ELR (cell line): ENCODE measurements around the gene CORT.
"Not testable (repeated sequence)": the region's sequence is repeated elsewhere in the genome, so short reads cannot be mapped to it uniquely, and the experiment has no call there.

Source experiments
- DNase-seq: peaks from one replicate; pipeline ENCODE4 v3.0.0-alpha.2; 2015; ENCODE audit warnings: low read depth

The CORT gene, protein sequence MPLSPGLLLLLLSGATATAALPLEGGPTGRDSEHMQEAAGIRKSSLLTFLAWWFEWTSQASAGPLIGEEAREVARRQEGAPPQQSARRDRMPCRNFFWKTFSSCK

DNA sequence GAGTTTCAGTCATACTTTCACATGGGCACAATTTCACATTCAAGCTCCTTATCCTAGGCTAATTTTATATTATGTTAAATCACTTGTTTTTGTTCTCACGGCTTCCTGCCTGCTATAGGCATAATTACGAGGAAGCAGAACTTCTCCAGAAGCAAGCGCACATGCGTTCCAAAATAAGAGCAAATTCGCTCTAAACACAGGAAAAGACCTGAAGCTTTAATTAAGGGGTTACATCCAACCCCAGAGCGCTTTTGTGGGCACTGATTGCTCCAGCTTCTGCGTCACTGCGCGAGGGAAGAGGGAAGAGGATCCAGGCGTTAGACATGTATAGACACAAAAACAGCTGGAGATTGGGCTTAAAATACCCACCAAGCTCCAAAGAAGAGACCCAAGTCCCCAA is at the start of gene CORT:
CORT (plus strand) TSS at position 281 of the 400 bp plus-strand sequence. CDS start 193 bp downstream, outside the sequence.
- DNase-seq, result no peak

DNA sequence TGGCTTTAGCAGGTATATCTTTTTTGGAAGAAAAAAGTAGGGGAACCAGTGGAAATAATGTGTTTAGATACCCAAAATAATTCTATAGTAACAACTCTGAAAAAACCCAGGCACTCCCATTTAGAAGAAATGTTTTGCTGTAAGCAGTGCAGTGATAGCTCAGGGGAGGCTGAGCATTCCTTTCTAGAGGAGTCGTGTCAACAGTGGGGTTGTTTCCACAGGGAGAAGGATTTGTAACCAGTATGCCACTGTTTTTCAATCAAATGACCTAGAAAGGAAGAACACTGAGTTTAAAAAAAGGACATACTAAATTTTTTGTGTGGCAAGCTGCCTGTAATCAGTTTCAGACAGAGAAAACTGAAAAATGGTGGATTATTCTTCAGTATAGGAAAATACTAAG is 48.5 kb upstream of the CORT start:
- peak; percentile 32 for DNase-seq

DNA sequence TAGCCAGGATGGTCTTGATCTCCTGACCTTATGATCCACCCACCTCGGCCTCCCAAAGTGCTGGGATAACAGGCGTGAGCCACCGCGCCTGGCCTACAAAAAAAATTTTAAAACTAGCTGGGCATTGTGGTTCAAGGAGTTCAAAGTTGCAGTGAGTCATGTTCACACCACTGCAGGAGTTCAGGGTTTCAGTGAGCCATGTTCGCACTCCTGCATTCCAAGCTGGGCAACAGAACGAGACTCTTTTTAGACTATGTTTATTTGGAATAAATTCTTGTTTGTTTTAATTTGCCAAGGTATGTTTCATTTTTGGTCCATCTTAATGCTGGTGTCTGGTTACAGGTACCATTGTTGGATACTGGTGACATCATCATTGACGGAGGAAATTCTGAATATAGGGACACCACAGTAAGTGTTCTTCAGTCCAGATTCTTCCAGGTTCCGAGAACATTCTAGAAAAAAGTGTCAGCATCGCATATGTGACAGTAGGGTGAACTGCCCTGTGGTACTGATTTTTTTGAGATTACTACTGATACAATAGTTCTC is 47.0 kb upstream of the CORT start:
- DNase-seq, result peak; percentile 75

DNA sequence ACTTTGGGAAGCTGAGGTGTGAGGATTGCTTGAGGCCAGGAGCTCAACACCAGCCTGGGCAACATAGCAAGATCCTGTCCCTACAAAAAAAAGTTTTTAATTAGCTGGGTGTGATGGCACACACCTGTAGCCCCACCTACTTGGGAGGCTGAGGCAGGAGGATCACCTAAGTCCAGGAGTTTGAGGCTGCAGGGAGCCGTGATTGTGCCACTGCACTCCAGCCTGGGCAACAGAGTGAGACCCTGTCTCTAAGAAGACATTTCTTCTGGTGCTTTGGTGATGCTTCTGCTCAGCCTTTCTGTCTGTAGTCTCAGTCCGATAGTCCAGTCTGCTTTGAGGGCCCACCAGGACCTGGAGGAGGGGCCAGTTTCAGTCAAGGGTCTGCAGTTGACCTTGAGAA is 42.6 kb upstream of the CORT start:
- DNase-seq, result no peak

DNA sequence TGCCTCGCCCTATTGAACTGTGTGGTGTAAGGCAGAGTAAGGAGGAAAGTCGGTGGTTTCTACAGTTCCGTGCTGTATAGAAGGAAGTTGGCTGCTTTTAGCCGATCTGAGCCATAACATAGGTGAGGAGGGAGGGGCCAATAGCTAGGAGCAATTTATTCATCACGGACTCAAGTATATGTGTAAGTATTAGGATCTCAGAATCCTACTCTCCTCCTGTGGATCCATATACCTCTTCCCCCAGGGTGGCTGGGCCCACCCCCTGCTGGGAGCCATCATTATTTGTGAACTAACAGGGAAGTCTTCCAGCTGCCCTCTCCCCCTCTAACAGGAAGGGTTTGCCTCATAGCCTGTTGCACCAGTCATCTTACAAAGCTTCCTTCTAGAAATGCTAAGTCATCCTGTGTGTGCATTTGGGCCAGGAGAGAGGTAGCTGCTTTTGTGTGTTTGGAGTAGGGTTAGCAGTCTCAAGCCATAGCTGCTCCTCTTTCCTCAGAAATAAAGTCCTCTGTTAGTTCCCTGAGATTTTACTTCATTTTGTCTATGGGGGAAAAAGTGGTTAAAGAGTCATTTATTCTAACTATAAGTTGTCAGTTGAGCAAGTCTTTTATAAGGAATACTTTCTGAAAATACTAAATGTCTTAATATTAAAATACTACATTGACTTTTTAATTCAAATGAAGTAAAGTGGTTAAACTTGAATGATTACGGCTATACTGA is 34.5 kb upstream of the CORT start:
- DNase-seq, result peak; percentile 66

DNA sequence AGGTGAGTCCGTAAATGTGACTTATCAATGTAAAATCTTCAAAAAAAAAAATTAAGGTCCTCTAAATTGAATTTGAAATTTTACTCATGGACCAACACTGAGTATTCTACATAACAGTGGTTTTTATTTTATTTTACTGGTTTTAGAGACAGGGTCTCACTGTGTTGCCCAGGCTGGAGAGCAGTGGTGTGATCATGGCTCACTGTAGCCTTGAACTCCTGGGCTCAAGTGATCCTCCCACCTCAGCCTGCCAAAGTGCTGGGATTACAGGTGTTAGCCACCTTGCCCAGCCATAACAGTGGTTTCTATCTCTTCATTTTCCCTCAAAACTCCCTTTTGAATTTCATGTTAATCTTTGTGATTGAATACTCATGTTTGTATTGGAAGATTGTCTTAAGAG is 33.9 kb upstream of the CORT start:
- DNase-seq, result not testable (repeated sequence)

DNA sequence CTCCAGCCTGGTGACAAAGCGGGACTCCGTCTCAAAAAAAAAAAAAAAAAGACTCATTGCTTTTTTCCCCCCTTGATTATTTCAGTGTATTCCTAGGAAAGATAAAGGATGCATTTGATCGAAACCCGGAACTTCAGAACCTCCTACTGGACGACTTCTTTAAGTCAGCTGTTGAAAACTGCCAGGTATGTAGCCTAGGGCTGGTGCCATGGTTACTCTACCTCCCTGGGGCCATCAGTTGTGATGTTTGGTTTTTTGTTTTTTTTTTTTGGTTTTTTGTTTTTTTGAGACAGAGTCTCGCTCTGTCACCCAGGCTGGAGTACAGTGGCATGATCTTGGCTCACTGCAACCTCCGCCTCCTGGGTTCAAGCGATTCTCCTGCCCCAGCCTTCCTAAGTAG is 31.1 kb upstream of the CORT start:
- DNase-seq, result not testable (repeated sequence)

DNA sequence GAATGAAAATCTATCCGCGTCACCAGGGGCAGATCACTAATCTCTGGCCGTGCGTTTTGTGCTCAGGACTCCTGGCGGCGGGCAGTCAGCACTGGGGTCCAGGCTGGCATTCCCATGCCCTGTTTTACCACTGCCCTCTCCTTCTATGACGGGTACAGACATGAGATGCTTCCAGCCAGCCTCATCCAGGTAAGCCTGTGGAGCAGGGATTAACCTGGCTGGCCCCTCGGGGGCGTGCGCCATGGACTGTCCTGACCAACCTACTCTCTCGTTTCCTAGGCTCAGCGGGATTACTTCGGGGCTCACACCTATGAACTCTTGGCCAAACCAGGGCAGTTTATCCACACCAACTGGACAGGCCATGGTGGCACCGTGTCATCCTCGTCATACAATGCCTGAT is 30.5 kb upstream of the CORT start:
- DNase-seq, result no peak

DNA sequence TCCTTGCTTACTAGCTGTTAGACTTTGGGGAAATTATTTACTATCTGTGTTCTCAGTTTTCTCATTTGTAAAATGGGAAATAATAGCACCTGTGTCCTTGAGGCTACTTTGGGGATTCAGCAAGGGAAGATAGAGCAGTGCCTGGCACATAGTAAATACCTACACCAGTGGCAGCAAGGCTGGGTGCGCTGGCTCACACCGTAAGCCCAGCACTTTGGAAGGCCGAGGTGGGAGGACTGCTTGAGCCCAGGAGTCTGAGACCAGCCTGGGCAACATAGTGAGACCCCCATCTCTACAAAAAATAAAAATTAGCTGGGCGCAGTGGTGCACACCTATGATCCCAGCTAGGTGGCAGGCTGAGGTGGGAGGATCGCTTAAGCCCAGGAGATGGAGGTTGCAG is 28.2 kb upstream of the CORT start:
- DNase-seq, result no peak

DNA sequence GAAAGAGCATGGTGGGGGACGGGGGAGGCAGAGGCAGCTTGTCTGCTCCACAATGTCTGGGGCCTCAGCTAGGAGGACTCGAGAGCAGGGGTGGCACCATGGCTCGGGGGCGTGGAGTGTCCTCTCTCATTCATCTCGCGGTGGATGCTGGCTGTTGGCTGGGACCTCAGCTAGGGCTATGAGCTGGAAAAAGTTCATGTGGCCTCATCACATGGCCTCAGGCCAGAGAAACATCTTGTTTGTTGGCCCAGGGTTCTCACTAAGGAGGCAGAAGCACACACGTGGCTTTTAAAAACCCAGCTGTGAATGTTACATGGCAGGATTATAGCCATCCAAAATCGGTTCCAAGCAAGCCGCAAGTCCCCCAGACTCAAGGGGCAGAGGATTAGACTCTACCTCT is 25.8 kb upstream of the CORT start:
- peak; percentile 36 for DNase-seq

DNA sequence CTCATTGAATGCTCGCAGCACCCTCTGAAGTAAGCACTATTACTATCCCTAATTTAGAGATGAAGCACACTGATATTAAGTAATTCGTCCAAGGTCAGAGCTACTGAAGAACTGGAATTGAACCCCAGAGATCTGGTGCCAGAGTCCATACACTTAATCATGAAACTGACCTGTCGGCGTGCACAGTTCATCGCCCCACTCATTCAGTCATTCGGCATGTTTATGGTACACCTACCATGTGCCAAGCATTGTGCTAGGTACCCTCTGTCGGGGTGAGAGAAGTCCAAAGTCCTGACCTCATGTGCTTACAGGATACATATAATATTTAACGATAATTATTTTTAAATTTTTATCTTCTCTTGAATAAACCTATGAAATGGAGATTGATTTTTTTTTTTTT is 25.2 kb upstream of the CORT start:
- no peak for DNase-seq

DNA sequence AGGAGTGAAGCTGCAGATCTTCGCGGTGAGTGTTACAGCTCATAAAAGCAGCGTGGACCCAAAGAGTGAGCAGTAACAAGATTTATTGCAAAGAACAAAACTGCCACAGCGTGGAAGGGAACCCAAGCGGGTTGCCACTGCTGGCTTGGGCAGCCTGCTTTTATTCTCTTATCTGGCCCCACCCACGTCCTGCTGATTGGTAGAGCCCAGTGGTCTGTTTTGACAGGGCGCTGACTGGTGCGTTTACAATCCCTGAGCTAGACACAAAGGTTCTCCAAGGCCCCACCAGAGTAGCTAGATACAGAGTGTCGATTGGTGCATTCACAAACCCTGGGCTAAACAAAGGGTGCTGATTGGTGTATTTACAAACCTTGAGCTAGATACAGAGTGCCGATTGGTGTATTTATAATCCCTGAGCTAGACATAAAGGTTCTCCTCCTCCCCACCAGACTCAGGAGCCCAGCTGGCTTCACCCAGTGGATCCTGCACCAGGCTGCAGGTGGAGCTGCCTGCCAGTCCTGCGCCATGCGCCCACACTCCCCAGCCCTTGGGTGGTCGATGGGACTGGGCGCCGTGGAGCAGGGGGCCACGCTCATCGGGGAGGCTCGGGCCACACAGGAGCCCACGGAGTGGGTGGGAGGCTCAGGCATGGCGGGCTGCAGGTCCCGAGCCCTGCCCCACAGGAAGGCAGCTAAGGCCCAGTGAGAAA is 23.9 kb upstream of the CORT start:
- DNase-seq, result not testable (repeated sequence)

DNA sequence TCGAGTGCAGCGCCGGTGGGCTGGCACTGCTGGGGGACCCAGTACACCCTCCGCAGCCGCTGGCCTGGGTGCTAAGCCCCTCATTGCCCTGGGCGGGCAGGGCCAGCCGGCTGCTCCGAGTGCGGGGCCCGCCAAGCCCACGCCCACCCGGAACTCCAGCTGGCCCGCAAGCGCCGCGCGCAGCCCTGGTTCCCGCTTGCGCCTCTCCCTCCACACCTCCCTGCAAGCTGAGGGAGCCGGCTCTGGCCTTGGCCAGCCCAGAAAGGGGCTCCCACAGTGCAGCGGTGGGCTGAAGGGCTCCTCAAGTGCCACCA is 23.3 kb upstream of the CORT start:
- not testable (repeated sequence) for DNase-seq

DNA sequence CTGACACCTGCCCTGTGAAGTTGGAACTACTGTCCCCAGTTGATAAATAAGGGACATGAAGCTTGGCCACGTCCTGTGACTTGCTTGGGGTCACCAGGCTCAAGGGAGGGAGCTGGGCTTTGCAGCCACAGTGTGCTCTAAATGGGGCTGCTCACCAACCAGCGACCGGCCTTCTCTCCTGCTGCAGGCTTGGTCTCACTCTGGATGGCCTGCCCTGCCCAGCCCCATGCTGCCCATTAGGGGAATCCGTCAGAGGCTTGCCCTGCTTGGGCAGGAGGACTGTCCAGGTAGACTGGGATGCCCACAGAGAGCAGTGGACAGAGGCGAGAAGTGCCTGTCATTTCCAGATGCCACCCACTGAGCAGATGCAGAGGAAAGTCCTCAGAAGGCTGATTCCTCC is 20.8 kb upstream of the CORT start:
- DNase-seq, result no peak

DNA sequence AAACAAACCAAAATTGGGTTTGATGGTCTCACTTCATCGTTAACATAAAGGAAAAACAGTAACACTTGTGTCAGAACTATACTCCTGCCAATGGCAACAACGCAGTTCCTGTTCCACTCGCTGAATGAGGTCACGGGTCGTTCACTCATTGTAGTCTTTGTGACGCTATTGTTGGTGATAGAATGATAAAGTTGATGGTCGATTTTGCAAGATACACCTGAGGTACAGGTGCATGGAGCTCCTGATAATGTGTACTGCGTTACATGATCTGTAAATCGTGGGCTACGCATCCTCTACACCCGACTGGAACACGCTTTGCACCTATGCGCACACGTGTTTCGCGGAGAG is 20.0 kb upstream of the CORT start:
- DNase-seq, result peak; percentile 20

DNA sequence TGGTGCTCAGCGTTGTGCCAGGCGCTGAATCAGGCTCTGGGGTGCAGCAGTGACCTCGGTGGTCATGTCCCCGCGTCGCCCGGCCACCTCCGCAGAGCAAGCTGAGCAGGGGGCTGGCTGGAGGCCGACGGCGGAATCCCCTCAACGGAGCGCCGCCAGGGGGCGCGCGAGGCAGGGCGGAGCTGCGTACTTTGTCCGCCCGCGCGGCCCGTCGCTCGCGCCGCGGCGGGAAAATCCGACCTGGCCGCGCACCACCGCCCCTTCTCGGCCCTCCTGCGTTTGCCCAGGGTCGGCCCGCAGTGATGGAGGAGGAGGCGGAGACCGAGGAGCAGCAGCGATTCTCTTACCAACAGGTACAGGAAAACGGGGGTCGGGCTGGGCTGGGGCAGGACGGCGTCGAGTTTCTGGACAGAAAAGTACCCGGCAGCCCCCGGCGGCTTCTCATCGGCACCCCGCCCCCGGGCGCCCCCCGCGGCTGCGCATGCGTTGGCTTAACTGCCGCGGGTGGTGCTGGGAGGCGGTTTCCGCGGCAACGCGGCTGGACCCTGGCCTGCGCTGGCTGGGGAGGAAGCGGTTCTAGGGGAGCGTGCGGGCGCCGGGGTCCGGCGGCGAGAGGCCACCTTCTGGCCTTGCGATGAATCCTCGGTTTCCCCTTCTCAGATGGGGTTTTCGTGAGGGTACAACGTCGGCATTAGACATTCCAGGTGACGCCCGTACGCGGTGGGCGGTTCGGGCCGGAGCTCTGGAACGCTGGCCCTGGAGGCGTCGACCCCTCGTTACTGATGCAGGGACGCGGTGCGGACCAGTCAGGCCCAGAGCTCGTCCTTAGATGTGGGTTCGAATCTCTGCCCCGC is 19.4 kb upstream of the CORT start, which contains the start of gene CENPS:
CENPS (plus strand) TSS at position 218 of the 854 bp plus-strand sequence; CDS start at position 303, 85 bp downstream.
- peak; percentile 89 for DNase-seq

DNA sequence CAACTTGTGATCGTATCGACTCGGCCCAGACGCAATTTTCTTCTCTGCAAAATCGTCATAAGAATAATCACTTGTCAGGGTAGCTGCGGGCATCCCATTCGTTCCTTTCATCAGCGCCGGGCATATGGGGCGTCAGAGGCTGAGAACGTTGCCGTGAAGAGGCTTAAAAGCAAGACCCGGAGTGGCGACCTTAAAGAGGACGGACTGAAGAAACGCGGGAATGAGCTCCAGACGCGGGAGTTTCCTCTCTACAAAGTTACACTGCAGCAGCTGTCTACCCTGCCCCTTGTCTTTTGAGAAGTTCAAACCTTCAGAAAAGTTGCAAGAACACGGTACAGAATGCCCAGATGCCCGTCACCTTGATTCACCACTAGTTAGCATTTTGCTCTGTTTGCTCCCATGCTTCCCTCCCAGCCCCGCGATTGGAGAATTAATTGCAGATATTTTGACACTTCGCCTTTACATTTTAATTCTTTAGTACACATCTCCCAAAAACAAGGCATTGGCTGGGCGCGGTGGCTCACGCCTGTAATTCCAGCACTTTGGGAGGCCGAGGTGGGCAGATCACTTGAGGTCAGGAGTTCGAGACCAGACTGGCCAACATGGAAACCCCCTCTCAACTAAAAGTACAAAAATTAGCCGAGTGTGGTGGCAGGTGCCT is 18.6 kb upstream of the CORT start:
- peak; percentile 55 for DNase-seq

DNA sequence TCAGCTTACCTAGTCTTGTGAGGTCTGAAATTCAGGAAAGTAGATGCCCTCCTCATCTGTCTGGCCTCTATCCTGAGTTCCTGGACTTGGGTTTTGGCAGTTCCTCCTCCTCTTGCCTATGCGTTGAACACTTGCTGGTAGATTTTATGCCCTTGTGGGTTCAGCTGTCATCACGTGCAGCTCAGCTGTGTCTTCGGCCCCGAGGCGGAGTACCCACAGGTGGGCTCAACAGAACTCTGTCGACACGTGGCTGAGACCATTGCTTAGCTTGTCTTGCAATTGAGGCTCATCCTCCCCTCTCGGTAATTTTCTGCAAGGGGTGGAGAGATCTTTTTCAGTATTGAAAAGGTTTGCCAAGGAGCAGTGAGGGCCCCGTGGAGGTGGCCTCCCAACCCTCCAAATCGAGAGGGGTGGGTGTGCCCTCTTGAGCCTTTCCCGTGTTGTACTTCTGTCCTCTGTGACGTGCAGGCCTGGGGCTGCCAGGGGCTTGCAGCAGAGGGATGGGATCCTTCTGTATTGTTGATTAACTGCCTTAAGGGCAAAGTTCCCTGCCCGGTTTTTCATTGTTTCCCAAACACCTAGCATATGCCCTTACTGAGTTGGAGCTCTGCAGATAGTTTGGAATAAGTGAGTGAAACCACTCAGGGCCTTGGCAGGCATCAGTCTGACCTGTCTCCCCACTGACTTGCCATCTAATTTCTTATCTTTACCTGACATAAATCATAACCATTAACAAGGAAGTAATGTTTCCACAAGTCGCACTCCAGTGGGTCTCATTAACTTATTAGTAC is 16.7 kb upstream of the CORT start:
- no peak for DNase-seq

DNA sequence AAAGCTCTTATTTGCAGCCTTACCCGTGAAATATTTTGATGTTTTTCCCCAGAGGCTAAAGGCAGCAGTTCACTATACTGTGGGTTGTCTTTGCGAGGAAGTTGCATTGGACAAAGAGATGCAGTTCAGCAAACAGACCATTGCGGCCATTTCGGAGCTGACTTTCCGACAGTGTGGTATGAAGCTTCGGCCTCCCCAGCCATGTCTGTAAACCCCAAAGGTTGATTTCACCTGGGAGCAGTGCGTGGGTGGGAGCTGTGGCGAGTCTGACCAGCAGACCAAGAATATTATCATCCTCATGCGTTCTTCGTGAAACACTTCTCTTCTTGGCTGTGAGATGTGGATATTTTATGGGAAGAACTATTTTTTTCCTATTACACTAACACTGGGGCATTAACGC is 16.0 kb upstream of the CORT start:
- DNase-seq, result no peak

DNA sequence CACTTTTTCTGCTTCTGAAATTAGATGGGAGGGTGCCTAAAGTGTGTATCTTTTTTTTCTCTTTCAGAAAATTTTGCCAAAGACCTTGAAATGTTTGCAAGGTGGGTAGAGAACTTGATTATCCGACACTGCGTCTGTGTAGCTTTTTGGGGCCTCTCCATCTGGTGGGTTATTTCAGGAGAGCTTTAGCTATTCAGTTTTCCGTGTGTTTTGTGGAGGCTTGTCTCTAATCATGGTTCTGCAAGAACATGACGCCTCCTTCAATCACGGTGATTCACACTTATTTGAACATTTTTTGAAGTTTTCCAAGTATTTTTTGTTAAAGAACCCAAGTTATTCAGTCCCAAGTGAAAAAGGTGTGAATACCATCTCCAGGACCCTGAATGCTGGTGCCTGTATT is 15.2 kb upstream of the CORT start:
- DNase-seq, result no peak

DNA sequence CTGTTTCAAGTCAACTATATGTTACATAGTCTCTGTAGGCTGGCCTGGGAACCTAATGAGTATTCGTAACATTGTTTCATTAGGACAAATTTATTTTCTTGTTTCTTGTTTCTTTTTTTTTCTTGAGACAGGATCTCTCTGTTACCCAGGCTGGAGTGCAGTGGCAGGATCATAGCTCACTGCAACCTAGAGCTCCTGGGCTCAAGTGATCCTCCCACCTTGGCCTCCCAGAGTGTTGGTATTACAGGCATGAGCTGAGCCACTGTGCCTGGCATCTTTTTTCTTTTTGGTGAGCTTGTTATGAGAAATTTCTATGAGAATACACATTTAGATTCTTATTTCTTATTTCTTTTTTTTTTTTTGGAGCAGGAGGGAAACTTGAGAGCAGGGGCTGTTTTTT is 12.8 kb upstream of the CORT start:
- DNase-seq, result no peak
